NB4 (cell line): ENCODE data around the gene NSD1.

Experiments used
- DNase-seq: peaks from one replicate; pipeline ENCODE4 v3.0.0; 2010; ENCODE audit warnings: low read depth
- H3K4me3 ChIP-seq: one replicate; pipeline ENCODE4 v1.5.1; 2011; ENCODE audit warnings: mild to moderate bottlenecking, low read depth, low read length, moderate library complexity
- MYC ChIP-seq: IDR thresholded peaks from 2 replicates; pipeline ENCODE4 v1.6.1; 2011; ENCODE audit warnings: low read depth, low read length
- POLR2A ChIP-seq: IDR thresholded peaks from 2 replicates; pipeline ENCODE4 v1.6.1; 2011; ENCODE audit warnings: mild to moderate bottlenecking; ENCODE audit not compliant: insufficient read length; ENCODE audit errors: extremely low read depth
- TF ChIP-seq, protein P1 (sequence below): IDR thresholded peaks from 2 replicates; pipeline ENCODE4 v1.6.1; 2011; ENCODE audit warnings: low read depth, low read length
- TF ChIP-seq, protein P2 (sequence below): IDR thresholded peaks from one replicate; pipeline ENCODE4 v1.5.1; 2012; ENCODE audit warnings: low read depth, low read length

NSD1 gene

DNA sequence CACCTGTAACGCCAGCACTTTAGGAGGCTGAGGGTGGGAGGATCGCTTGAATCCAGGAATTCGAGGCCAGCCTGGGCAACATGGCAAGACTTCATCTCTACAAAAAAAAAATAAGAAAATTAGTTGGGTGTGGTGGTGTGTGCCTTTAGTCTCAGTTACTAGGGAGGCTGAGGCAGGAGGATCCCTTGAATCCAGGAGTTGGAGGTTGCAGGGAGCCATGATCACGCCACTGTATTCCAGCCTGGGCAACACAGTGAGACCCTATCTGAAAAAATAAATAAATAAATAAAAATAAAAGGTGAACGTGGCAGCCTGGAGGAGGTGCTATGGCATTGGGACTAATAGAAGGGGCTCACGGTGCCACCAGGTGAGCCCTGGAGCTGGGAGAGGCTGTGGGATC, 39.8 kb upstream of the NSD1 start:
- TF ChIP-seq, protein P1, sequence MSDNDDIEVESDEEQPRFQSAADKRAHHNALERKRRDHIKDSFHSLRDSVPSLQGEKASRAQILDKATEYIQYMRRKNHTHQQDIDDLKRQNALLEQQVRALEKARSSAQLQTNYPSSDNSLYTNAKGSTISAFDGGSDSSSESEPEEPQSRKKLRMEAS, result no peak
- no peak overlapping the region for H3K4me3 ChIP-seq
- DNase-seq, result no peak

DNA sequence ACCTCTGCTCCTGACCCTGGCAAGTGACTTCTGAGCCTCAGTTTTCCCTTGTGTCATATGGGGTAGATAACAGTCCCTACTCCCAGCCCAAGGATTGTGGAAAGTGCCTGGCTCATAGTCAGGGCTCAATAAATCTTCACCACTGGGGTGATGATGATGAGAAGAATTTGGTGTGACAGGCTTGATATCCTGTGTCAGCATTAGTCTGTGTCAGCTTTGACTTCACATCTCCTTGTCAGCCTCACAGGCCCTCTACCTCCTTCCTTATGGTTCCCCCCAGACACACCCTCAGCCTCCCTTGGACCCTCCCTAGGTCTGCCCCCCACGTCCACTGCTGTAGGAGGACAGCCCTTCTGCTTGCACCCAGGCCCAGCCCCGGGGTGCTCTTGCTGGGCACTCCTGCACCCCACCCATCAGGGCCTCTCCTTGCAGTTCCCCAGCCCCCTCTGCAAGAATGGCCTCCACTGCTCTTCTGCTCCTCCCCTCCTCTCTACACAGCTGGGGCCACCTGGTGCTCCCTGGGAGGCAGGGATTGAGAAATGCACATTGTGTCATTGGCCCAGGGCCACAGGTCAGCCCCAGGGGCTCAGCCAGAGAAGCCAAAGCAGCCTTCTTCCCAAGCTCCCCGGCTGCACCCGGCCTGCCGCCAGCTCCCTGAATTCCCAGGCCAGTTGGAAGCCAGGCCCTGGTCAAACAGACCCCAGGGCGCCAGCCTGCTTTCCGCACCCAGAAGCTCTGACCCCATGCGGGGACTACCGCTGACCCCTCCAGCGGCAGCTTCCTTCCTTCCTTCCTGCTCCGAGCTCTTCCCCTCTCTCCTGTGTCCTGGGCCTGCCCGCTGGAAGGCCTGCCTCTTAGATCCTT, 39.1 kb upstream of the NSD1 start:
- TF ChIP-seq, protein P2, sequence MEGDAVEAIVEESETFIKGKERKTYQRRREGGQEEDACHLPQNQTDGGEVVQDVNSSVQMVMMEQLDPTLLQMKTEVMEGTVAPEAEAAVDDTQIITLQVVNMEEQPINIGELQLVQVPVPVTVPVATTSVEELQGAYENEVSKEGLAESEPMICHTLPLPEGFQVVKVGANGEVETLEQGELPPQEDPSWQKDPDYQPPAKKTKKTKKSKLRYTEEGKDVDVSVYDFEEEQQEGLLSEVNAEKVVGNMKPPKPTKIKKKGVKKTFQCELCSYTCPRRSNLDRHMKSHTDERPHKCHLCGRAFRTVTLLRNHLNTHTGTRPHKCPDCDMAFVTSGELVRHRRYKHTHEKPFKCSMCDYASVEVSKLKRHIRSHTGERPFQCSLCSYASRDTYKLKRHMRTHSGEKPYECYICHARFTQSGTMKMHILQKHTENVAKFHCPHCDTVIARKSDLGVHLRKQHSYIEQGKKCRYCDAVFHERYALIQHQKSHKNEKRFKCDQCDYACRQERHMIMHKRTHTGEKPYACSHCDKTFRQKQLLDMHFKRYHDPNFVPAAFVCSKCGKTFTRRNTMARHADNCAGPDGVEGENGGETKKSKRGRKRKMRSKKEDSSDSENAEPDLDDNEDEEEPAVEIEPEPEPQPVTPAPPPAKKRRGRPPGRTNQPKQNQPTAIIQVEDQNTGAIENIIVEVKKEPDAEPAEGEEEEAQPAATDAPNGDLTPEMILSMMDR, result no peak
- TF ChIP-seq MYC (no peak), POLR2A (no peak)
- TF ChIP-seq, protein P1, result no peak
- no peak overlapping the region for H3K4me3 ChIP-seq
- peak; percentile 49 for DNase-seq

DNA sequence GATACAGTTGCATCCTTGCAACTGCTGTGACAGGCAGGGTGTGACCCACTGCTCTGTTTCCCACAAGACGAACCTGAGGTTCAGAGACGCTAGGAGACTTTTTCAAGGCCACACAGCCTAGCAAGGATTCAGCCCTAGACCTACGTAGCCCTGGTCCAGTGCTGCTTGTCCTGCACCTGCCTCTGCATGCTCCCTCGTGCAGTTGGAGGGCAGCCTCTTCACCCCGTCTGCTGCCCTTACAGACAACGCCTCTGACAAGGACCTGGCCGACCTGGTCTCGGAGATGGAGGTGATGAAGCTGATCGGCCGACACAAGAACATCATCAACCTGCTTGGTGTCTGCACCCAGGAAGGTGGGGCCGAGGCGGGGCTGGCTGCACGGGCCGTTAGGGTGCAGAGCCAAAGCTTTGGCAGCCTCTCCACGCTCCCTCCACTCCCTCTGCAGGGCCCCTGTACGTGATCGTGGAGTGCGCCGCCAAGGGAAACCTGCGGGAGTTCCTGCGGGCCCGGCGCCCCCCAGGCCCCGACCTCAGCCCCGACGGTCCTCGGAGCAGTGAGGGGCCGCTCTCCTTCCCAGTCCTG, 38.4 kb upstream of the NSD1 start:
- DNase-seq, result no peak
- no peak overlapping the region for H3K4me3 ChIP-seq
- no peak for TF ChIP-seq MYC

DNA sequence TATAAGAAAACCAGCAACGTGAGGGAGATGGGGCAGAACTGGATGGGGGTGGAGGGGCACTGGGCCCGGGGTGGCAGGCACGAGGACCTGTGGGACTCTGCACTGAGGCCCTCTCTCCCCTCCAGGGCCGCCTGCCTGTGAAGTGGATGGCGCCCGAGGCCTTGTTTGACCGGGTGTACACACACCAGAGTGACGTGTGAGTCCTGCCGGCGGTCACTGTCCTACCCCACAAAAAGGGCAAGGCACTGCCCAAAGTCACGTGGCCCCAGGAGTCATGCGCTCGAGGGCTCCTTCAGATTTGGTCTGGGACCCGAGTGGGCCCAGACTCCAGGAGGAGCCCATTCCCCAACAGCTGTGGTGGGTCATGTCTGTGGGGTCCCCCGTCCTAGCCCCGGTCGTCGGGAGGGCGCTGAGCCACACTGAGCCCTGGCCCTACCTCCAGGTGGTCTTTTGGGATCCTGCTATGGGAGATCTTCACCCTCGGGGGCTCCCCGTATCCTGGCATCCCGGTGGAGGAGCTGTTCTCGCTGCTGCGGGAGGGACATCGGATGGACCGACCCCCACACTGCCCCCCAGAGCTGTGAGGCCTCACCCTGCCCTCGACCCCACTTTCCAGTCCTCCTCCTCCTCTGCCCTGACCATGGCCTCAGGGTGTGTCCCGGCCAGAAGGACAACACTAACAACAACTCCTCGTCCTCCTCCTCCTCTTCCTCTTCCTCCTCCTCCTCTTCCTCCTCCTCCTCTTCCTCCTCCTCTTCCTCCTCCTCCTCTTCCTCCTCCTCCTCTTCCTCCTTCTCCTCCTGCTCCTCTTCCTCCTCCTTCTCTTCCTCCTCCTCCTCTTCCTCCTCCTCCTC, 37.2 kb upstream of the NSD1 start:
- DNase-seq, result no peak
- TF ChIP-seq POLR2A (no peak), MYC (no peak)
- TF ChIP-seq, protein P2, result no peak
- TF ChIP-seq, protein P1, result no peak
- H3K4me3 ChIP-seq, result no peak overlapping the region

DNA sequence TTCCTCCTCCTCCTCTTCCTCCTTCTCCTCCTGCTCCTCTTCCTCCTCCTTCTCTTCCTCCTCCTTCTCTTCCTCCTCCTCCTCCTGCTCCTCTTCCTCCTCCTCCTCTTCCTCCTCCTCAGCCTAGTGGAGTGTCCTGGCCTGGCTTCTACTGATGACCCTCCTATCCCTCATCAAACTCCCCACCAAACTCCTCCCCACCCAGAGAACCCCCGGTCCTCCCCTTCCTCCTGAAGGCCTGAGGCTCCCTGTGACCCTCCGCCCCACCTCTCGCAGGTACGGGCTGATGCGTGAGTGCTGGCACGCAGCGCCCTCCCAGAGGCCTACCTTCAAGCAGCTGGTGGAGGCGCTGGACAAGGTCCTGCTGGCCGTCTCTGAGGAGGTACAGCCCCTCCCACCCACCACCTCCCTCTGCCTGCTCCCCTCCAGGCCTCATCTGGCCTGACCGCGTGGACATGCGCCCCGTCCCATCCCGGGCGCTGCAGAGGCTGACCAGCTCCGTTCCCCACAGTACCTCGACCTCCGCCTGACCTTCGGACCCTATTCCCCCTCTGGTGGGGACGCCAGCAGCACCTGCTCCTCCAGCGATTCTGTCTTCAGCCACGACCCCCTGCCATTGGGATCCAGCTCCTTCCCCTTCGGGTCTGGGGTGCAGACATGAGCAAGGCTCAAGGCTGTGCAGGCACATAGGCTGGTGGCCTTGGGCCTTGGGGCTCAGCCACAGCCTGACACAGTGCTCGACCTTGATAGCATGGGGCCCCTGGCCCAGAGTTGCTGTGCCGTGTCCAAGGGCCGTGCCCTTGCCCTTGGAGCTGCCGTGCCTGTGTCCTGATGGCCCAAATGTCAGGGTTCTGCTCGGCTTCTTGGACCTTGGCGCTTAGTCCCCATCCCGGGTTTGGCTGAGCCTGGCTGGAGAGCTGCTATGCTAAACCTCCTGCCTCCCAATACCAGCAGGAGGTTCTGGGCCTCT, 36.3 kb upstream of the NSD1 start:
- no peak overlapping the region for H3K4me3 ChIP-seq
- TF ChIP-seq, protein P2, result no peak
- TF ChIP-seq POLR2A, result no peak
- TF ChIP-seq, protein P1, result no peak
- TF ChIP-seq MYC, result no peak
- no peak for DNase-seq

DNA sequence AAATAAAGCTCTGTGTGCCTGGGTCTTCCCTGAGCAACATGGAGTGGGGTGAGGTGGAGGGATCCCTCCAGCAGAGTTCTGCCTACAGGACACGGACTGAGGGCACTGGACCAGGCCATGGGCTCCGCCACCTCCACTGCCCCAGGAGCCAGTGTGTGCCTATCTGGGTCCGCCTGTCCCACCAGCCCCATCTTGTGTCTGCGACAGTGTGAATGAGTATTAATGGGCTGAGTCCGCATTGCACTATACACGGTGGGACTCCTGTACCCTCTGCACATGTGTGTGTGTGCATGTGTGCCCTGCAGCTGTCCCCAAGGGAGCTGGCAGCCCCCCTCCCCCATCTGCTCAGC, 35.5 kb upstream of the NSD1 start:
- DNase-seq, result no peak
- TF ChIP-seq POLR2A, result no peak
- TF ChIP-seq, protein P2, result no peak
- TF ChIP-seq, protein P1, result no peak
- no peak for TF ChIP-seq MYC
- H3K4me3 ChIP-seq, result no peak overlapping the region
